ENCODE results near the gene KIF21A.

KIF21A gene

DNA sequence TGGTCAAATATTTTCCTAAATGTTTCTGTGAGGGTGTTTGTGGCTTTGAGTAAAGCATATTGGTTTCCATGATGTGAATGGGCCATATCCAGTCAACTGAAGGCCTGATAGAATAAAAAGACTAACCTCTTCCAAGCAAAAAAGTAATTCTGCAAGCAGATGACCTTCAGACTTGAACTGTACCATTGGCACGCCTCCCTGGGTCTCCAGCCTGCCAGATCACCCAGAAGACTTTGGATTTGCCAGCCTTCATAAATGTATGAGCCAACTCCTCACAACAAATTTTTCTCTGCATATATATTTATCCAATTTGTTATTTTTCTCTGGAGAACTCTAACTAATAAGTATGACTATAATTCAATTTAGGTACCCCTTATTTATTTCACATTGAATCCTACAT is 190.3 kb downstream of the KIF21A start:
- FAIRE-seq, result no peak

All from colon (tissue), 2 donors.